Endothelial cell of umbilical vein (primary cell): ENCODE data around the gene SSBP3. TPM values are rescaled to one million over a fixed set of nuclear protein-coding genes. Genes with fewer than 3 reads are reported as not detected.

Source experiments
- BruUV-seq: library from RNA; stranded (reverse); fragments of 400-500 nt; replicated peaks from 2 replicates; lab custom pipeline; 2021; lab: Mats Ljungman, UMichigan
- CTCF ChIA-PET: fragments of 300-600, 350-600 bp; sonication (Branson Sonifier 250); formaldehyde crosslinking; loops from one replicate; lab custom pipeline; 2021; ENCODE audit warnings: antibody characterized with exemption, inconsistent platforms; lab: Charles Lee
- POLR2A ChIA-PET: fragments of 300-600, 350-600 bp; sonication (Branson Sonifier 250); formaldehyde crosslinking; loops from one replicate; lab custom pipeline; 2021; ENCODE audit warnings: antibody characterized with exemption, inconsistent platforms; lab: Charles Lee
- DNase-seq: peaks from one replicate; pipeline ENCODE4 v3.0.0-alpha.2; 2011; ENCODE audit warnings: low read depth, low spot score
- FAIRE-seq: peaks from 2 replicates; lab custom pipeline; 2011; peaks lifted over from hg19 to GRCh38; lab: Jason Lieb, UNC
- H2AFZ ChIP-seq: 2 replicates; pipeline ENCODE4 v1.6.0; 2012; ENCODE audit warnings: low read depth, low read length, control low read depth, inconsistent platforms
- H3K27ac ChIP-seq: 2 replicates; pipeline ENCODE4 v1.5.1; 2011; ENCODE audit warnings: low read depth, mild to moderate bottlenecking, control low read depth, low read length, moderate library complexity; ENCODE audit not compliant: insufficient read depth
- H3K27me3 ChIP-seq, 2 experiments: 2 replicates each; pipeline versions ENCODE4 v1.6.0 to v1.6.1; 2011; ENCODE audit warnings: low read length in 2 of 2, mixed read lengths in 1 of 2; ENCODE audit not compliant: control insufficient read depth in 2 of 2, insufficient read depth in 2 of 2
- H3K36me3 ChIP-seq, 2 experiments: 2 replicates in 1 of 2; 3 replicates in 1 of 2; pipeline ENCODE4 v1.5.1; 2011; ENCODE audit warnings: low read length in 2 of 2, mild to moderate bottlenecking in 1 of 2, moderate library complexity in 1 of 2; ENCODE audit not compliant: control insufficient read depth in 2 of 2, insufficient read depth in 2 of 2; ENCODE audit errors: extremely low read depth in 1 of 2
- H3K4me1 ChIP-seq: 3 replicates; pipeline ENCODE4 v1.5.1; 2011; ENCODE audit warnings: mild to moderate bottlenecking, low read length; ENCODE audit not compliant: control insufficient read depth, insufficient read depth; ENCODE audit errors: extremely low read depth
- H3K4me2 ChIP-seq: 2 replicates; pipeline ENCODE4 v1.6.1; 2011; ENCODE audit warnings: low read length, control low read depth, mixed read lengths; ENCODE audit not compliant: insufficient read depth
- H3K4me3 ChIP-seq, 3 experiments: fragments of 200-600 bp in 1 of 3; sonication (generic), shearing (Covaris generic) in 1 of 3; replicated peaks in 1 of 3; 2 replicates each; pipeline ENCODE4 v1.5.1; 2011 to 2016; ENCODE audit warnings: control low read depth in 3 of 3, low read length in 3 of 3, mild to moderate bottlenecking in 2 of 3, inconsistent platforms in 1 of 3, low read depth in 1 of 3, moderate library complexity in 1 of 3; ENCODE audit not compliant: insufficient read depth in 1 of 3
- H3K79me2 ChIP-seq: 2 replicates; pipeline ENCODE4 v1.6.0; 2012; ENCODE audit warnings: low read length, inconsistent platforms; ENCODE audit not compliant: control insufficient read depth, insufficient read depth
- H3K9ac ChIP-seq: replicated peaks from 2 replicates; pipeline ENCODE3; 2011; ENCODE audit warnings: low read length, control low read depth; ENCODE audit not compliant: insufficient read depth; ENCODE audit errors: extremely low read depth
- H3K9me1 ChIP-seq: replicated peaks from 3 replicates; pipeline ENCODE4 v1.6.0; 2011; ENCODE audit warnings: mild to moderate bottlenecking, low read length; ENCODE audit not compliant: control insufficient read depth, insufficient read depth; ENCODE audit errors: extremely low read depth
- H3K9me3 ChIP-seq: replicated peaks from 2 replicates; pipeline ENCODE4 v1.5.1; 2012; ENCODE audit warnings: low read length, inconsistent platforms; ENCODE audit not compliant: control insufficient read depth, insufficient read depth
- H4K20me1 ChIP-seq: replicated peaks from 2 replicates; pipeline ENCODE3; 2011; ENCODE audit warnings: mild to moderate bottlenecking, low read length; ENCODE audit not compliant: control insufficient read depth, insufficient read depth; ENCODE audit errors: extremely low read depth
- EZH2 ChIP-seq: IDR thresholded peaks from 2 replicates; pipeline ENCODE4 v1.6.1; 2012; ENCODE audit warnings: borderline replicate concordance, low read depth, mild to moderate bottlenecking, moderate library complexity, low read length, inconsistent platforms; ENCODE audit not compliant: severe bottlenecking
- FOS ChIP-seq: IDR thresholded peaks from 2 replicates; pipeline ENCODE4 v1.6.1; 2011; ENCODE audit warnings: mild to moderate bottlenecking, low read length, moderate library complexity, borderline replicate concordance; ENCODE audit not compliant: insufficient read depth
- GATA2 ChIP-seq: IDR thresholded peaks from 2 replicates; pipeline ENCODE4 v1.7.0; 2011; ENCODE audit warnings: low read depth, mild to moderate bottlenecking, moderate library complexity, mixed read lengths, low read length; ENCODE audit not compliant: insufficient read length, insufficient read depth
- JUN ChIP-seq: IDR thresholded peaks from 2 replicates; pipeline ENCODE4 v1.6.1; 2011; ENCODE audit warnings: borderline replicate concordance, low read depth; ENCODE audit not compliant: insufficient read length, insufficient read depth
- MYC ChIP-seq: IDR thresholded peaks from one replicate; pipeline ENCODE4 v1.6.1; 2011; ENCODE audit warnings: mild to moderate bottlenecking, low read depth, low read length
- POLR2A ChIP-seq: IDR thresholded peaks from 2 replicates; pipeline ENCODE4 v1.6.1; 2012; ENCODE audit warnings: low read depth, mild to moderate bottlenecking, control low read depth, low read length
- POLR2AphosphoS5 ChIP-seq: IDR thresholded peaks from 2 replicates; pipeline ENCODE4 v1.6.1; 2012; ENCODE audit warnings: low read depth, mild to moderate bottlenecking, control low read depth, low read length, moderate library complexity; ENCODE audit not compliant: insufficient read depth
- dilution Hi-C: fragments of 300-500 bp; cut with MboI; formaldehyde crosslinking; loops from one replicate; pipeline ENCODE4 v1.15.0; 2019; ENCODE audit warnings: low sequenced_read_pairs; ENCODE audit not compliant: extremely low pct_ligation_motif_present
- intact Hi-C: fragments of 100-400 bp; cut with micrococcal nuclease; formaldehyde crosslinking; loops from one replicate; pipeline ENCODE4 v1.10.0; 2022
- polyA plus RNA-seq, 4 experiments: library from polyadenylated mRNA; depleted of rRNA in 3 of 4; stranded (reverse) in 3 of 4; unstranded in 1 of 4; fragments of >200 nt; gene quantifications; 2 replicates each; pipeline versions ENCODE4 v1.2.1 to v1.2.3, GENCODE V29; 2011 to 2012; ENCODE audit warnings: missing spikeins in 1 of 4
- total RNA-seq: library from RNA; stranded (reverse); gene quantifications from 2 replicates; pipeline ENCODE4 v1.2.3, GENCODE V29; 2021
- TF ChIP-seq, protein P1 (sequence below), 2 donors: IDR thresholded peaks; 1 replicate in 1 of 2; 2 replicates in 1 of 2; pipeline ENCODE4 v1.5.1; 2011; ENCODE audit warnings: low read length in 2 of 2, mild to moderate bottlenecking in 2 of 2, moderate library complexity in 2 of 2, control low read depth in 1 of 2, inconsistent platforms in 1 of 2, low read depth in 1 of 2; ENCODE audit not compliant: insufficient read depth in 1 of 2; ENCODE audit errors: extremely low read depth in 1 of 2
- TF ChIP-seq, protein P2 (sequence below): IDR thresholded peaks from 2 replicates; pipeline ENCODE4 v1.6.1; 2011; ENCODE audit not compliant: insufficient read depth, insufficient read length

SSBP3 gene
- total and polyA plus RNA-seq, 2 donors (not counting 3 experiments of a cell fraction or from before 2014, with no cell fraction given): 44.9 to 59.4 TPM

GRCh38 chr1:54292002-54292911, 113.9 kb downstream of the SSBP3 start:
- TF ChIP-seq, protein P1, sequence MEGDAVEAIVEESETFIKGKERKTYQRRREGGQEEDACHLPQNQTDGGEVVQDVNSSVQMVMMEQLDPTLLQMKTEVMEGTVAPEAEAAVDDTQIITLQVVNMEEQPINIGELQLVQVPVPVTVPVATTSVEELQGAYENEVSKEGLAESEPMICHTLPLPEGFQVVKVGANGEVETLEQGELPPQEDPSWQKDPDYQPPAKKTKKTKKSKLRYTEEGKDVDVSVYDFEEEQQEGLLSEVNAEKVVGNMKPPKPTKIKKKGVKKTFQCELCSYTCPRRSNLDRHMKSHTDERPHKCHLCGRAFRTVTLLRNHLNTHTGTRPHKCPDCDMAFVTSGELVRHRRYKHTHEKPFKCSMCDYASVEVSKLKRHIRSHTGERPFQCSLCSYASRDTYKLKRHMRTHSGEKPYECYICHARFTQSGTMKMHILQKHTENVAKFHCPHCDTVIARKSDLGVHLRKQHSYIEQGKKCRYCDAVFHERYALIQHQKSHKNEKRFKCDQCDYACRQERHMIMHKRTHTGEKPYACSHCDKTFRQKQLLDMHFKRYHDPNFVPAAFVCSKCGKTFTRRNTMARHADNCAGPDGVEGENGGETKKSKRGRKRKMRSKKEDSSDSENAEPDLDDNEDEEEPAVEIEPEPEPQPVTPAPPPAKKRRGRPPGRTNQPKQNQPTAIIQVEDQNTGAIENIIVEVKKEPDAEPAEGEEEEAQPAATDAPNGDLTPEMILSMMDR (IDR thresholded peaks at IDR 0.05; ENCODE audit: extremely low read depth in 1 of 2, insufficient read depth in 1 of 2, low read depth in 1 of 2, low read length in 2 of 2): no peak
- TF ChIP-seq, protein P2, sequence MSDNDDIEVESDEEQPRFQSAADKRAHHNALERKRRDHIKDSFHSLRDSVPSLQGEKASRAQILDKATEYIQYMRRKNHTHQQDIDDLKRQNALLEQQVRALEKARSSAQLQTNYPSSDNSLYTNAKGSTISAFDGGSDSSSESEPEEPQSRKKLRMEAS: no peak
- TF ChIP-seq GATA2 (no peak), POLR2A (no peak), MYC (no peak), JUN (no peak), FOS (no peak), EZH2 (no peak), POLR2AphosphoS5 (no peak)
- no peak for FAIRE-seq

More at GRCh38 chr1:54292002-54292911, 113.9 kb downstream of the SSBP3 start:
- Histone ChIP-seq H3K4me1 (peaks cover 6% of the 10 kb centered on the region), H3K9me3 (no peaks in the 10 kb centered on the region), H3K9ac (no peak overlapping the region), H3K27me3 (no peaks in the 10 kb centered on the region), H3K36me3 (no peaks in the 10 kb centered on the region), H3K9me1 (no peaks in the 10 kb centered on the region), H4K20me1 (peaks cover 2% of the 10 kb centered on the region), H3K79me2 (peaks cover 29% of the 10 kb centered on the region), H3K4me3 (no peak overlapping the region), H2AFZ (no peak overlapping the region), H3K27ac (no peak overlapping the region), H3K4me2 (no peak overlapping the region)
- ChIA-PET POLR2A (no interaction called here), CTCF (no interaction called here)
- intact Hi-C loops: no loop called here
- DNase-seq: no peak
- dilution Hi-C loops: no loop called here
- BruUV-seq: no TSS peak
